ENCODE measurements around the gene QRFPR.
"Not testable (repeated sequence)": the region's sequence is repeated elsewhere in the genome, so short reads cannot be mapped to it uniquely, and the experiment has no call there.

- not testable (repeated sequence) for TF ChIP-seq POLR2A, CTCF (IDR thresholded peaks at IDR 0.05)
Observed at GRCh38 chr4:121313430-121313829, 67.4 kb downstream of the QRFPR start.

Measured in uterus (tissue), 2 donors.